GM15510 (cell line): ENCODE measurements around the gene SH3RF2.

Experiments used
- POLR2A ChIP-seq: IDR thresholded peaks from 3 replicates; pipeline ENCODE4 v1.6.1; 2011; ENCODE audit warnings: borderline replicate concordance; ENCODE audit not compliant: insufficient read length; ENCODE audit errors: extremely low read depth

The SH3RF2 gene

GRCh38 chr5:146000072-146000471, 63.7 kb downstream of the SH3RF2 start:
- no peak for TF ChIP-seq POLR2A

- no peak for TF ChIP-seq POLR2A
Measured at GRCh38 chr5:146001544-146002190, 65.3 kb downstream of the SH3RF2 start.

- no peak for TF ChIP-seq POLR2A
Measured at GRCh38 chr5:146002491-146002890, 66.1 kb downstream of the SH3RF2 start.

GRCh38 chr5:146003852-146004251, 67.5 kb downstream of the SH3RF2 start:
- TF ChIP-seq POLR2A: no peak

- TF ChIP-seq POLR2A: no peak
Measured at GRCh38 chr5:146005264-146005663, 68.9 kb downstream of the SH3RF2 start.

GRCh38 chr5:146005723-146006122, 69.3 kb downstream of the SH3RF2 start:
- no peak for TF ChIP-seq POLR2A

- no peak for TF ChIP-seq POLR2A
Measured at GRCh38 chr5:146006470-146007190, 70.3 kb downstream of the SH3RF2 start.

GRCh38 chr5:146007270-146007669, 70.9 kb downstream of the SH3RF2 start:
- no peak for TF ChIP-seq POLR2A

GRCh38 chr5:146007989-146008388, 71.6 kb downstream of the SH3RF2 start:
- TF ChIP-seq POLR2A: no peak

GRCh38 chr5:146009020-146009419, 72.6 kb downstream of the SH3RF2 start:
- TF ChIP-seq POLR2A: no peak

GRCh38 chr5:146013761-146014160, 77.4 kb downstream of the SH3RF2 start:
- TF ChIP-seq POLR2A: no peak

- TF ChIP-seq POLR2A: no peak
Measured at GRCh38 chr5:146015001-146015400, 78.6 kb downstream of the SH3RF2 start.

GRCh38 chr5:146016764-146017484, 80.5 kb downstream of the SH3RF2 start:
- TF ChIP-seq POLR2A: no peak

- no peak for TF ChIP-seq POLR2A
Measured at GRCh38 chr5:146018514-146019375, 82.4 kb downstream of the SH3RF2 start.

GRCh38 chr5:146020100-146020499, 83.7 kb downstream of the SH3RF2 start:
- no peak for TF ChIP-seq POLR2A
